Erythroblast (primary cell): ENCODE results near the gene NFU1.

Experiments used
- GATA1 ChIP-seq: IDR thresholded peaks from 2 replicates; pipeline ENCODE4 v1.6.1; 2011; ENCODE audit warnings: low read depth, mild to moderate bottlenecking, control low read depth, low read length, moderate library complexity
- POLR2A ChIP-seq: IDR thresholded peaks from 2 replicates; pipeline ENCODE4 v1.6.1; 2011; ENCODE audit warnings: mild to moderate bottlenecking, low read length

- TF ChIP-seq GATA1 (no peak), POLR2A (no peak)
Observed at GRCh38 chr2:69428981-69429380, 8.3 kb downstream of the NFU1 start.
